Fibroblast of peridontal ligament (primary cell): Measurements from ENCODE around the gene GRB2.
"Not testable (repeated sequence)": the region's sequence is repeated elsewhere in the genome, so short reads cannot be mapped to it uniquely, and the experiment has no call there.

Experiments
- DNase-seq: peaks from one replicate; pipeline ENCODE4 v3.0.0-alpha.2; 2010; ENCODE audit errors: extremely low read depth

GRB2 gene

GRCh38 chr17:75350706-75351105 is 54.8 kb downstream of the GRB2 start:
- DNase-seq, result no peak

DNA sequence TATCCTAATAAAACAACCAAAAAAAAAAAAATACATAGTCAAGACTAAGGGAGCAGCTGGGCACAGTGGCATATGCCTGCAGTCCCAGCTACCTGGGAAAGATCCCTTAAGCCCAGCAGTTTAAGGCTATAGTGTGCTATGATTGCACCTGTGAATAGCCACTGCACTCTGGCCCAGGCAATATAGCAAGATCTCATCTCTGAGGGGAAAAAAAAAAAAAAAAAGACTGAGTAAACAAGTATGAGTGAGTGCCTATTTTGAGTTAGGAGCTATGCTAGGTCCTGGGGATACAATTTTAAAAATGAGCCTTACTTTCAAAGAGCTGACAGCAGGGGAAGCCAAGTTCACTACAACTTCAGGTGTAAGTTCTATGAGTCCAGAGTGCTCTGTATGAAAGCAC is 55.4 kb downstream of the GRB2 start:
- DNase-seq, result no peak

GRCh38 chr17:75349589-75349988 is 55.9 kb downstream of the GRB2 start:
- no peak for DNase-seq

GRCh38 chr17:75348386-75349012 is 57.0 kb downstream of the GRB2 start:
- no peak for DNase-seq

DNA sequence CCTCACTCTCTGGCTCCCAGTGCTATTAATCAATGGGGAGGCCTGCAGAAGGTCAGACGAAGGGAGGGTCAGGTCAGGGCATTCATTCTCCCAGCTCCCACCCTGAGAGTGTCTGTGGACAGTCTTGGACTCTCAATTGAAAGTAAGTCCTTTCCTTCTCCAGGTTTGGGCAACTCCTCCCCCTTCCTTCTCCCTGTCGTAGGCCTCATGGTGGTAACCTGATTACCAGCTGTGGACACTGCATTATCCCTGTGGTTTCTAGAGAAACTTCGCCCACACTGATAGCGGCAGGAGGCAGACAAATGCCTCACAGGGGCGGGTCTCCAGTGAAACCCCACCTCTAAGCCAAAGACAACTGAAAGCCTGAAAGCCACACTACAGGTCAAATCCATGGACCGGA is 58.6 kb downstream of the GRB2 start:
- DNase-seq, result peak; percentile 41

DNA sequence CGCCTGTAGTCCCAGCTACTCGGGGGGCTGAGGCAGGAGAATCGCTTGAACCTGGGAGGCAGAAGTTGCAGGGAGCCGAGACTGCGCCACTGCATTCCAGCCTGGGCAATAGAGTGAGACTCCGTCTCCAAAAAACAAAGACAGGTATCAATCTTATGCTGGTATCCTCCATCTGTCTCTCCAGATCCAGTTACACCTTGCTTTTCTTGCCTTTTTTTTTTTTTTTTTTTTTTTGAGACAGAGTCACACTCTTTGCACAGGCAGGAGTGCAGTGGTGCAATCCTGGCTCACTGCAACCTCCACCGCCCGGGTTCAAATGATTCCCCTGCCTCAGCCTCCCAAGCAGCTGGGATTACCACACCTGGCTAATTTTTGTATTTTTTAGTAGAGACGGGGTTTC is 59.1 kb downstream of the GRB2 start:
- DNase-seq, result not testable (repeated sequence)

DNA sequence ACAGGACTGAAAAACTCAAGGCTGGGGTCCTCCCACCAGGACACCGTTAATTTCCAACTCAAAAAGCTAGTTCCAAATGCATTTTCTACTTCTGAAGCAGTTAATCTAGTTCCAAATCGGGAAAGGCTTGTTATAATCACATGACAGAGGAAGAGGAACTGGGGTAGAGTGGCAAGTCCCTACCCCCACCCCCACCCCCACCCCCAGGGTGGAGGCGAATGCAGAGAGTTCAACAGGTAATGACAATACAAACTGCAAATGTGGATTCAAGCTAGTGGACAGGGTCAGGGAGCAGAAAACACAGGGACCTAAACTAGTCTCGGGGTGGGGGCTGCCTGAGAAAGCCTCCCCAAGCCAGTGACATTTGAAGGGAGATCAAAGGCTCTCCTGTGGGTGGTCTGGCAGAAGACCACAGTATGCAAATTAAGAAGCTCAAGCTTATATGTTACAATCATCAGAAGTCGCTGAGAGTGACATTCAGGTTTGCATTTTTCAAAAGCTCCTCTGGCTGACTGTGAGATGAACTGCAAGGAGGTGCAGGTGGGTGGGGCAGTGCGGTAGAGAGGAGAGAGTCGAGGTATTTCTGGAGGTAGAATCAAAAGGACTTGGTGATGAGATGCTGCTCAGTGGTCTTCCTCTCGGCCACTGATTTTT is 59.8 kb downstream of the GRB2 start:
- DNase-seq, result no peak

DNA sequence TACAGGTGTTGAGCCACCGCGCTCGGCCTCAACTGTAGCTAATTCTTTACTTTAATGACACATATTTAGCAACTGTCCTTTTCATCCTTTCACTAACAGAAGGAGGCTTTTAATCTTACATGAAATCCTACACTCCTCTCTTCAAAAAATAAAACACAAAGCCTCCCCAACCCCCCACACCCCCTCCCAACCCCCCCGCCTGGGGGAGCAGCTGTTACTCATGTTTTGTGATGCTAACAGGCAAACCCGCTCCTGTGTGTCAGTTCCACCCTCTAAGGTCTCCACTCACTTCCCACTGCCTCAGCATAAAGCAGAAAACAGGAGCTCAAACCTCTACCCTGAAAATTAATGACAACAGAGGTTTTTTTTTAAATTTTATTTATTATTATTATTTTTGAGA is 60.8 kb downstream of the GRB2 start:
- no peak for DNase-seq

DNA sequence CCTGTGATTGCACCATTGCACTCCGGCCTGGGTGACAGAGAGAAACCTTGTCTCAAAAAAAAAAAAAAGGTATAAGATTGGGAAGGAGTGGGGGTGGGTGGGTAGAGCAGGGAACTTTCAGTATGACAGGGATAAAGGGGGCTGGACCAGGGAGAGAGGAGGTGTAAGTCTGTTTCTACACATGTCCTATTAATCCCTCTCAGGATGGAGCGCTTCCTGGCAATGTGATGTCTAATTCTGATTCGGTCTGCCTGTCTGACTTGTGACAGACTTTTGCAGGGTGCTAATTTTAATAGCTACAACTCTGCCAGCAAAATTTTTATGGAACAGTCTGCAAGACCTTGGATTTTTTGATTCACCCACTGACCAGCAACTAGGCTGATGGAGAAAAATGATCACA is 62.5 kb downstream of the GRB2 start:
- DNase-seq, result no peak

DNA sequence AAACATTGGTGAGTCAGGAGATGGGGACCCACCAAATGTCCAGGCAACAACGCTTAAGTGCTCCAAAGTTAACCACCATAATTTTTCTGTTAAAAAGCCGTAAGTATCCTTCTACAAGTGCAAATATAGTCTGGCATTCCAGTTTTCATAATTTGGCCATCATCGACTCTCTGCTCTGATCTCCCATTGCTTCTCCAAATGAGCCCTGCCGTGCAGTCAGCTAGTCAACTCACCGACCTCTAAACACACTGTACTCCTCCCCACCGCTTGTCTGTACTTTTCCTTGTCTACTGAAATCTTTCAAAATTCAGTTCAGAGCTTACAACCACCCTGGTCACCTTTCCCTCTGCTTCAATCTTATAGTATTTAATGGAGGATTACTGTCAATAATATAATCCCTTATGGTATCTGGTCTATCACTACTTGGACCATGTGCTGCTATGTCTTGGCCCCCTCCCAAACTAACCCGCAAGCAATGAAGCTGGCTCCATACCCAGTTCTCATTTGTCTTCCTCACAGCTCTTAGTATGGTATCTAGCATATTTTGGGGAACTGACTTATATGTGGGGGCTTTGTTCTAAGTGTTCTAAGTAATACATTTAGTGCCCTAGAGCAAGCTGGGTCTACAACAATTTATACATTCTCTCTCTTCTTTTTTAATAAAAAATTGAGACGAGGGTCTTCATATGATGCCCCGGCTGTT is 63.5 kb downstream of the GRB2 start:
- DNase-seq, result no peak

- peak; percentile 31 for DNase-seq
These were observed 64.8 kb downstream of the GRB2 start for GRCh38 chr17:75340631-75341030.

- no peak for DNase-seq
These were observed 65.5 kb downstream of the GRB2 start for GRCh38 chr17:75339971-75340370.

DNA sequence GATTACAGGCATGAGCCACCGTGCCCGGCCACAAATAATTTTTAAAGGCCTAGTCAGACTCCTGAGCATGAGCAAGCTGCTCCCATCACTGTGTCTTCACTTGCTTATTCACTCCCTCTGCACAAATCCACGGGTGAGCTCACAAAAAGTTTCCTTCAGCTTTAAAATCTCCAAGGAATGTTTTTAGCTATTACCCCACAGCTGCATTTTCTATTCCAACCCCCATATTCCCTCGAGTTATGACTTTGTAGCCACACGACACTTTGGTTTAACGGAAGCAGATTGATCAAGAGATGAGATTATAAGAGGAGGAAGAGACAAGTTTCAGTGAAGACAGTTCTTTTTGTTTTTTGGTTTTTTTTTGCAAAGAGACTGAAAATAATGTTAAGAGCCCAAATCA is 67.1 kb downstream of the GRB2 start:
- peak; percentile 86 for DNase-seq

DNA sequence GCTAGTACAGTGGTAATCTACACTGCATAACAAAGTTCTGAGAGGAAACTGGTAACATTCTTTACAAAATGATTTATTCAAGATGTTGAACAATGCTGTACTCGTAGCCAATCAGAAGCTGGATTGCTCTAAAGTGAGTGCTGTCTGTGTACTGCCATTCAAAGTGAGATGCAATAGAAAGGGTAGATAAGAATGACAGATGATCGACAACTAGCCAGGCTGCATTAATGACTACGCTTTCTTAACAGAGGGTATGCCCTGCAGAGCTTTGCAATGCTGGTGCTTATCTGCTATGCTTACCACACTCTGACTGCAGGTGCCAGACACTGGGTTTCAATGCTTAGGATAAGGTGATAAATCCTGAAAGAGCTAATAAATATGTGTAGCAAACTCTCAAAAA is 70.2 kb downstream of the GRB2 start:
- DNase-seq, result no peak

DNA sequence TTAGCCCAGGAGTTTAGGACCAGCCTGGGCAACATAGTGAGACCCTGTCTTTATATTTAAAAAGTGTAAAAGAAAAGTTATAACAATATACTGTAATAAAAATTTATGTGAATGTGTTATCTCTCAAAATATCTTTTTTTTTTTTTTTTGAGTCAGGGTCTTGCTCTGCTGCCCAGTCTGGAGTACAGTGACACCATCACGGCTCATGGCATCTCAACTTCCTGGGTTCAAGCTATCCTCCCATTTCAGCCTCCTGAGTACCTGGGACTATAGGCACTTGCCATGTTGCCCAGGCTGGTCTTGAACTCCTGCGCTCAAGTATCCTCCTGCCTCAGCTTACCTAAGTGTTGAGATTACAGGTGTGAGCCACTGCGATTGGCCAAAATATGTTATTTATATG is 70.8 kb downstream of the GRB2 start:
- no peak for DNase-seq

DNA sequence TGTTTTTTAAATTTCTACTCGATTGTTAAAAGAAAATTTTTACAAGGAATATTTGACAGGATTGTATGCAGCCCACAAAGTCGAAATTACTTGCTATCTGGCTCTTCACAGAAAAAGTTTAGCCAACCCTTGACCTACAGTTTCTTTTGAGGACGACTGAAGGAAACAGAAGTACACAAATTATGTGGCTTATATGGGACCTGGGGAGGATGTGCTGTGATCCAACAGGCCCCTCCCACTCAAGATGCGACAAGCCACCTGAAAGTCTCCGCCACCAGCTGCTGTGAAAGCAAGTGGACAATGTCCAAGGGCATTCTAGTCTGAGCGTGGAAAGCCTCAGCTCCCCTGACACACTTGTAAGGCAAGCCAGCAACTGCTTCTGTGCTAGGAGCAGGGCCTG is 73.8 kb downstream of the GRB2 start:
- no peak for DNase-seq

DNA sequence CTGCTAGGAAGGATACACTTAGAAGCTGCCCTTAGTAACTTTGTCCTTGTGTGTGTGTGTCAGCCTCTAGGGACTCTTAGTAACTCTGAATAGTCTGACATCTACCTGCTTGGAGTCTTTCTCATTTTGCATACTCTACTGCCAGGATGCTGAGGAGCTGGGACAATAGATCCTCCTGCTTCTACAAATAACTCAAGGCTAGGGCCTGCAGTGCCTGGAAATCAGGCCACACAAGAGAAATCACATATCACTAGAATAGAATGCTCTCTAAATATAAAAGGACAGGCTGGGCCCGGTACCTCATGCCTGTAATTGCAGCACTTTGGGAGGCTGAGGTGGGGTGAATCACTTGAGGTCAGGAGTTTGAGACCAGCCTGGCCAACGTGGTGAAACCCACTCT is 77.7 kb downstream of the GRB2 start:
- no peak for DNase-seq

DNA sequence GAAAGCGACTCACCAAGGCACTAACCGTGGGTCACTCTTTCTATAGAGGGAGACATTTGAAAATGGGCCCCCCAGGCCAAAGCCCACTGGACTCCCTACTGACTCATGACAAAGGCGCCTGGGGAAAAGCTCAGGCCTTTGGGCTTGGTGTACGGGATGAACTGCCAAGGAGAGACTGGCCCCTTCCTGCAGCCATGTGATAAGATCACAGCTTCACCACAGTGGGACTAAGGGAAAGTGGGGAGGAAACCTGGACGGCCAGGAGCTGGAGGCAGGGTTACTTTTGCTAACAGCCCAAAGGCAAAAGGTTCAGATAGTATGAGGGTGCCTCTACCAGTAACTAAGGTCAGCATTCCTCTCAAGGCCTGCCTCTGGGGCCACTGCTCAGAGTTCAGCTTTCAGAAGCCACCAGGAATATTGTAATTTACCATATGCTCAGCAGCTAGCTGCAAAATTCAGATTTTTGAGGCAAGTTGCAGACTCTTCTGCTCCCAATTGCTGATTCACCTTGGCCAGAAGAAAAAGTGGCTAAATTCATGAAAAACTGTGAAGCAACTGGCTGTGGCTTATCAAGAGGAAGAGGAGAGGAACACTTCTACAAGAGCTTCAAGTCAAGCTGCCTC is 79.1 kb downstream of the GRB2 start:
- DNase-seq, result no peak

DNA sequence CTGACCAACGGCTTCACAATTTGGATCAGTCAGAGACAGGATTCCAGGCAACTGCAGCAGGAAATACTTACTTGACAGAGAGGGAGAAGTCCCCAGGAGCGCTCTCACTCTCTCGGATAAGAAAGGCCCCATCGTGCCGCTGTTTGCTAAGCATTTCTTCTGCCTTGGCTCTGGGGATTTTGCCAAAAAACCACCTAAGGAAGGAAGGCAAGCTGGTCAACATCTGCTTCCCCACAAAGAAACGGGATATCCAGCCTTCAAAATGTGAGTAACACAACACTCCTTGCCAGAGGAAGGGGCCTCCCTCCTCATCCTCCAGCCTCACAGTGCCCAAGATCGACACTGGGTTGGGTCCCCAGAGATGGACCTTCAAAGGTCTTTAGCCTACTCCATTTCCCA is 79.7 kb downstream of the GRB2 start:
- DNase-seq, result no peak

- no peak for DNase-seq
These were observed 80.1 kb downstream of the GRB2 start for GRCh38 chr17:75325348-75325747.

DNA sequence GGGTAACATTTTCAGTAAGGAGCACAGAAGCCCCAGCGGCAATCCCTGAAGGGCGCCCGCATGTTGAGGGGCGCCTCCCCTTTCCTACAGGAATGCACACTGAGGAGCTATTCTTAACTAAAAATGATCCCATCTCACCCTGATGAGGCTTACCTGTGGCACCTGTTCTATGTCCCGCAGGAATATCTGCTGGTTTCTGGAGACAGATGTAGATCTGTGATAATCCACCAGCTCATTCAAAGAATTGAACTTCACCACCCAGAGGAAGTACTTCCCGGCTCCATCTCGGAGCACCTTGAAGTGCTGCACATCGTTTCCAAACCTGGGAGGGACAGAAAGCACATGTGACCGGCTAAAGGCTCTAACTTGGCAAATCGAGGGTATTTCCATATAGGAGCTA is 84.0 kb downstream of the GRB2 start:
- DNase-seq, result no peak

- peak; percentile 45 for DNase-seq
These were observed 85.4 kb downstream of the GRB2 start for GRCh38 chr17:75319904-75320691.
